Measurements from ENCODE around the gene EN1.

- TF ChIP-seq CTCF (conservative IDR thresholded peaks at IDR 0.05 in 1 of 2, IDR thresholded peaks at IDR 0.05 in 1 of 2; ENCODE audit: low read depth in 1 of 2, low read length in 2 of 2) = no peak
- no peak for TF ChIP-seq EZH2 (IDR thresholded peaks at IDR 0.05; ENCODE audit: low read length, missing control alignments)
Observed at GRCh38 chr2:118837067-118837466, 10.4 kb downstream of the EN1 start.

Measured in fibroblast of lung (primary cell).